Cerebellar nuclear complex (tissue), 1 donor: Measurements from ENCODE around the gene PNPO.

Experiments
- DNase-seq, 2 experiments: peaks; one replicate each; lab custom pipeline; 2025; lab: John Stamatoyannopoulos, UW

PNPO gene

GRCh38 chr17:47998044-47998443 lies 56.7 kb downstream of the PNPO start:
- DNase-seq: no peak
